Daoy (cell line): ENCODE data around the gene DCD. TPM values are rescaled to one million over a fixed set of nuclear protein-coding genes. Genes with fewer than 3 reads are reported as not detected.
"Not testable (repeated sequence)": the region's sequence is repeated elsewhere in the genome, so short reads cannot be mapped to it uniquely, and the experiment has no call there.

Experiments
- DNase-seq: peaks from one replicate; pipeline ENCODE4 v3.0.0-alpha.2; 2015; ENCODE audit warnings: low read depth
- total RNA-seq: library from RNA; depleted of rRNA; stranded (reverse); fragments of >200 nt; shearing (Covaris generic); gene quantifications from 2 replicates; pipeline ENCODE4 v1.2.3, GENCODE V29; 2014

The DCD gene
- total RNA-seq, 1 experiment from 2014 or later: not detected

DNA sequence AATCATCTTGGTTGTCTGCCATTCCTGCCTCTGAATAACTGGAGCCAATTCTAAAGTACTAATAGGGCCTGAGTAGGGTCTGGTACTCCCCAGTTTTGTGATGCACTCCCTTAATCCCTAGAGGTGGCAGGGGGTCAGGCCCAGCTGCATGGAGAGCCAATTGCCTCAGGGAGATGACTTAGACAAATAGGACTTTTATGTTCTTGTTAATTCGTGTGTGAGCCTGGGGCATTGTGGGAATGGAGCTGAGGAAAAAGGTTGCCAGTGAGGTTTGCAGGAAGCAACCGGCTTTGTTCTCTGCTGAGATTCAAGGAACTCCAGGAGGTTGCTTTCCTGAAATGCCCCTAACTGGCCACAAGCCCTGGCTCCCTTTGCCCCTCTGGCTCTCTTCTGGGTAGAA is 6.8 kb upstream of the DCD start:
- DNase-seq: no peak

DNA sequence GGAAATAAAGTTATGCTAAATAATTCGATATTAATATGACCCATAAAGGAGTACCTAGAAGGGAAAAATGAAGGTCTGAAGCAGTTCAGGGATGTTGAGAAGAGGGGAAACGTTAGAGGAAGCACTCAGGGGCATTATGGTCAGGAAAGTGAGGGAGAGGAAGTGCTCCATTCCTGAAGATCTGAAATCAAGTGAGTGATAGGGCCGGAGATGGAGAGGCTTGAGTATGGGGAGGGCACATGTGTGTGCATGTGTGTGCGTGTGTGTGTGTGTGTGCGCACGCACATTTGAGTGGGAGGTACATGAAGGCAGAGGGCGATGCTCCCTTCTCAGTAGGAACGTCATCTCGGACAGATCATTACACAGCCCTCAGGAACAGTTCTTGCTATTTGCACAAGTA is 4.9 kb upstream of the DCD start:
- no peak for DNase-seq

DNA sequence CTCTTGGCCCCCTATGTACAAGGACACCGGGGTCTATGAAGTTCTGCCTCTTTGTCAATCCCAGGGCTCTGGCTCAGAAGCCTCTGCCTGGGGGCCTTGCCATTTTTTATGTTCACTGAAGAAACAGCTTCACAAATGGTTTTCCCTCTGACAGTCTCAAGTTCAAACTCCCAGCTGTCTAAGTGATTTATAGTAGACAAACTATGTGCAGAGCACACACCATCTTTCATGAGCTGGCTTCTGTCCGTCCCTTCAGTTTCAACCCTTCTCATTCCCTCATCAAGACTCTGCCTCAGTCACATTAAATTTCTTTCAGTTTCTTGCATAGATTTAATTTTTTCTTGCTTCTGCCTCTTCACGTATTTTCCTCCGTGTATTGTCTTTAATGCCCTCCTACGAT is 2.7 kb upstream of the DCD start:
- DNase-seq: no peak

DNA sequence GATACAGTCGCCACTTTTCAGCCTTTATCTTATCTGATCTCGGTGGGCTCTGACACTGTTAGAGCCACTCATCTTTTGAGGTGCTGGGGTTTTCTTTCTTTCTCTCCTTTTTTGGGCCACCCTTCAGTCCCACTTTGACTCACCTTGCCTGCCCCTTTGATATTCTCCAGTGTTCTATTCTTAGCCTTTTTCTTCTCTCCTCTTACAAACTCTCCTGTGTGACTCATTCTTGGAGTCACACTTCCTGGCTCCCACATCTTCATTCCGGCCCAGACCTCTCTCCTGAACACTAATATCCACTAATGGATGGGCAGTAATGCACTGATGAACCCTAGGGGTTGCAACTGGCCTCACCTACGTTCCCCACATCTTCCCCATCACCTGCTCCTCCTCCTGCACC is 2.2 kb upstream of the DCD start:
- DNase-seq: peak; percentile 30

DNA sequence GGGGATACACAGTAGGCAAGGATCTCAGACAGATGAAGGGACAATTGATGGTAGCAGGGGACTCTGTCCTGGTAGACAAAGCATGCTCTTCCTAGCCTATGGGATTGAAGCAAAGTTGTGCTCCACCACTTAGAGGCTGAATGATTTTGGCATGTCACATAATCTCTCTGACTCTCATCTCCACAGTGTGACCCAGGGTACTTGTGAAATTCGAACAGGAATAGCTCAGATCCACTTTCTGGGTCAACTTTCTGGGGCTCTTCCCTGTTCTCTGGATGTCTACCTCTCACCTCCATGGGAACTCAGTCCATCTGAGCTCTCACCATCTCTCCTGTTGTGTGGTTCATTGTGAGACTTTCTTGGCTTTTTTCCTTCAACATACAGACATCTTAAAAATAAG is 1.7 kb upstream of the DCD start:
- DNase-seq: no peak

DNA sequence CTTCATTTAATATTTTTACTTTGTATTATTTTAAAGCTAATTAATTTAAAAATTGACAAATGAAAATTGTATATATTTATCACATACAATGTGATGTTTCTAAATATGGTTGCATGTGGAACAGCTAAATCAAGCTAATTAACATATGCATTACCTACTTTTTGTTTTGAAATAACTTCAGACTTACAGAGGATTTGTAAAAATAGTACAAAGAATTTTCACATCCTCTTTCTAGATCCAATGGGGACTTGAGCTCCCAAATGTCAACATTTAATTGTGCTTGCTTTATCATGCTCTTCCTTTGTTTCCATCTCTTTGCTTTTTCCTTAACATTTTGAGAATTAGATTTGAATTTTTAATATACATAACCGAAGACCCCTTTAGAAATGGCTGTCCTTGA is 6.6 kb downstream of the DCD start:
- no peak for DNase-seq

DNA sequence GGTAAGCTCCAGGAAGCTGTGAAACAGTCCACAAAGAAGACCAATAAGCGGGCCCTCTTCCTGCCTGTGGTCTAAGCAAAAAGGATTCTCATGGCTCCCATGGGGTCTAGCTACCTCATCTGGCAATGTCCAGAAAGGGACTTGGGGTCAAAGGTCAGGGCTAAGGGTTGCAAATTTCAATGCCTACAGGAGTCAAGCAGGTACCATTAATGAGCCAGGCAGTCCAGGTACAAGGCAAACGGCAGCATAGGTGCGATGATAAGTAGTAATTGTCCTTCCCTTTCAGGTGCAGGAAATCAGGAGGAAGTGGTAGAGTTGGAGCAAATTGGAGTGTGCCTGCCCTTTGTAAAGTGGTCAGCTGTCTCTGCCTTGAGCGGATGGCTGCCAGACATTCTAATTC is 7.1 kb downstream of the DCD start:
- no peak for DNase-seq

GRCh38 chr12:54639112-54639511 is 9.1 kb downstream of the DCD start:
- not testable (repeated sequence) for DNase-seq

DNA sequence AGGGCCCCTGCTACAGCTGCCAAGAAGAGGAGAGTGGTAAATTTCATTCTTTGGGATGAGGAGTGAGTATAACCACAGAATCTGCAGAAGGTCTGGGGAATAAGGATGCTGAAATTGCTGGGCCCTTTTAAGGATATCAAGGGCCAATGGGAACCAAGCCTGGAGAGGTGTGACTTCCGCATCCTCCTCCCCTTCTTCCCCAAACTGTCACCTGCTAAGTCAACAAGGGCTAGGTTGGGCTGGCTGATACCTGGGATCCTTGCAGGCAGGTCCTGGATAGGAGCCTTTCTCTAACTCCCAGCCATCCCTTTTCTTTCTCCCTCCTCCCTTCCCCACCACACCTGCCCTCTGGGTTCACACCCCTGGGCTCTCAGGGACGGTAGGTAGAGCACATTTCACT is 13.4 kb downstream of the DCD start, which contains the start of gene LACRT:
LACRT (minus strand) TSS at position 101 of the 400 bp plus-strand sequence; CDS start at position 47, 54 bp downstream.
- DNase-seq: no peak

DNA sequence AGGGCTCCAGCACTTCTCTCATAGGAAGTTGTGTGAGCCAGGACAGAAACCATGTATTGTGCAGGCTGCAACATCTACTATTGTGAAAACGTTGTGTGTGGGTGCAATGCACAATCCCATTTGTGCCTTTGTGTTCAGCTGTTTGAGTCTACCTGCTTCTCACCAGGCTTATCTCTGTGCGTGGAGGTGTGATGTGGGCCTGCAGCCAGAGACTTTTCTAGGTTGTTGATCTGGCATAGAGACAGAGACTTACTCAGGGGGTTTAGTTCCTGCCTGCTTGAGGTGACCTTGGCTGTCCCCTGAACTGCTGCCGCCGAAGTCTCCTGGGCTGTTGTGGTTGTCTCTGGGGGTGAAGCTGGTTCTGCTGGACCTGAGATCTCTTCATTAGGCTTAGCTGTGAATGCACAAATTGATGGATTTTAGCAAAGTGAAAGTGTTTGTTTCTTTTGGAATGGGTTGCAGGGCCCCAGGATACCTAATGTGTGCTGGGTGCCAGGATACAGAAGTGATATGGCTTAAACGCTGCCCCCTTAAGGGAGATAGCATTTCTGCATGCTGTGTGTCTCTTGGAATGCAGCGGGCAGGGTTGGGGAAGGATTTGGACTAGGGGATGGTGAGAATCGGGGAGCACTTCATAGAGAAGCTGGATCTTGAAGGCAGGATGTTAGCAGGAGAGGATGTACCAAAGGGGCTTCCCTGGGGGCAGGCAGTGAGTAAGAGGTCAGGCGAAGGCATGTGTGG is 16.0 kb downstream of the DCD start:
- peak; percentile 10 for DNase-seq

DNA sequence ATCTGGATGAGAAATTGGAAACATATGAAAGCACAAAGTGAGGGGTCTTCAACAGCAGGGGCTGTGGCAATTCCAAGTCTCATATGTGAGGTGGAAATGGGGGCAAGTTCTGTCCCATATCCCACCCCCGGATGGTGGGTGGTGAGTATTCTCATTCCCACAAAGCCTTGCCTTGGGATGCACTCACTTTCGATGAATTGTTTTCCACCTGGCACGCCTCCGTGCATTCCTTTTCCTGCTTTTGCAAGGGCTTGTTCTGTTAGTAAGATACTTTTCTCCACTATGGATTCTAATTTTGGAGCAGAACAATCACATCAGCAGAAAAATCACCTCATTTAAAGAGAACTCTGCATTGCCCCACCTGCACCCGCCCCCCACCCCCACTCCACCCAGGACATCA is 16.6 kb downstream of the DCD start:
- no peak for DNase-seq

DNA sequence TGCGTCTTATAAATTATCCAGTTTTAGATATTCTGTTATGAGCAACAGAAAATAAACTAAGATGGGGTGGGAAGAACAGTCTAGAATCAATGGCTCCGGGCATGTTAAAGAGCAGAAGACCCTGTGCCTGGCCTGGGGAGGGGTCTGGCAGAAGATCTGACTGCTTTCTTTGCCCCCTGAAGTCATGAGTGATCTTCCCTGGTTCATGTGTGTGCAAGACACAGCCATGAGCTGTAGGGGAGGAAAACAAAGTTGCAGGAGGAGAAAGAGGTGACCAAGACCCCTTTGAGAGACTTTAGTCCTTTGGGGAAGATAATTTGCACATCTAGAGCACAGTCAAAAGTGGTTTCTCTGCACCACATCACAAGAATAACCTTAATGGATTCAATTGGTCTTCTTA is 18.2 kb downstream of the DCD start:
- no peak for DNase-seq

- no peak for DNase-seq
Observed at GRCh38 chr12:54628186-54628846, 19.8 kb downstream of the DCD start.

- DNase-seq: no peak
Observed at GRCh38 chr12:54627304-54627703, 20.9 kb downstream of the DCD start.

- no peak for DNase-seq
Observed at GRCh38 chr12:54625598-54625997, 22.6 kb downstream of the DCD start.

- no peak for DNase-seq
Observed at GRCh38 chr12:54624315-54625279, 23.6 kb downstream of the DCD start.

GRCh38 chr12:54622463-54623183 is 25.5 kb downstream of the DCD start:
- DNase-seq: no peak

GRCh38 chr12:54616933-54617680 is 31.1 kb downstream of the DCD start:
- DNase-seq: no peak

- DNase-seq: no peak
Observed at GRCh38 chr12:54612225-54612750, 35.9 kb downstream of the DCD start.

GRCh38 chr12:54611715-54612149 is 36.4 kb downstream of the DCD start:
- no peak for DNase-seq

GRCh38 chr12:54608769-54609168 is 39.4 kb downstream of the DCD start:
- no peak for DNase-seq
